GM12872 (cell line): ENCODE data around the gene TIE1.

Experiments
- TF ChIP-seq, protein P1 (sequence below): IDR thresholded peaks from 3 replicates; pipeline ENCODE4 v1.5.1; 2011; ENCODE audit warnings: low read depth, mild to moderate bottlenecking, low read length, moderate library complexity; ENCODE audit not compliant: insufficient read depth

TIE1 gene

DNA sequence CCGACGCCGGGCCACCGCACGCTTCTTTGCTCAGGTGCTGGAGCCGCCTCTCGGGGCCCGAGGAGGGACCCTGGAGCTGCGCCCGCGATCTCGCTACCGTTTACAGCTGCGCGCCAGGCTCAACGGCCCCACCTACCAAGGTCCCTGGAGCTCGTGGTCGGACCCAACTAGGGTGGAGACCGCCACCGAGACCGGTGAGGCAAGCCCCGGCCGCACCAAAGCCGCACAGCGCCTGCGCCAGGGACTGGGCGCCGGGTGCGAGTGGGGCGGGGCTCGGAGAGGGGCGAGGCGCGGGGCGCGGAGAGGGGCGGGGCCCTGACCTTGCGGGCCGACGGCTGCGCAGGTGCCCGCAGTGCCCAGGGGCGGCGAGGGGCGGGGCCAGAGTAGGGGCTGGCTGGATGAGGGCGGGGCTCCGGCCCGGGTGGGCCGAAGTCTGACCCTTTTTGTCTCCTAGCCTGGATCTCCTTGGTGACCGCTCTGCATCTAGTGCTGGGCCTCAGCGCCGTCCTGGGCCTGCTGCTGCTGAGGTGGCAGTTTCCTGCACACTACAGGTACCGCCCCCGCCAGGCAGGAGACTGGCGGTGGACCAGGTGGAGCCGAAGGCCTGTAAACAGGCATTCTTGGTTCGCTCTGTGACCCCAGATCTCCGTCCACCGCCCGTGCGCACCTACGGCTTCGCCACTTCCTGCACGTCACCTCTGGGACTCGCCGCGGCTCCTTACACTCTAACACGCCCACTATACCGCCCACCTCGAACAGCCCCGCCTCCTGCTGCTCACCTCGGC lies 48.2 kb downstream of the TIE1 start:
- TF ChIP-seq, protein P1, sequence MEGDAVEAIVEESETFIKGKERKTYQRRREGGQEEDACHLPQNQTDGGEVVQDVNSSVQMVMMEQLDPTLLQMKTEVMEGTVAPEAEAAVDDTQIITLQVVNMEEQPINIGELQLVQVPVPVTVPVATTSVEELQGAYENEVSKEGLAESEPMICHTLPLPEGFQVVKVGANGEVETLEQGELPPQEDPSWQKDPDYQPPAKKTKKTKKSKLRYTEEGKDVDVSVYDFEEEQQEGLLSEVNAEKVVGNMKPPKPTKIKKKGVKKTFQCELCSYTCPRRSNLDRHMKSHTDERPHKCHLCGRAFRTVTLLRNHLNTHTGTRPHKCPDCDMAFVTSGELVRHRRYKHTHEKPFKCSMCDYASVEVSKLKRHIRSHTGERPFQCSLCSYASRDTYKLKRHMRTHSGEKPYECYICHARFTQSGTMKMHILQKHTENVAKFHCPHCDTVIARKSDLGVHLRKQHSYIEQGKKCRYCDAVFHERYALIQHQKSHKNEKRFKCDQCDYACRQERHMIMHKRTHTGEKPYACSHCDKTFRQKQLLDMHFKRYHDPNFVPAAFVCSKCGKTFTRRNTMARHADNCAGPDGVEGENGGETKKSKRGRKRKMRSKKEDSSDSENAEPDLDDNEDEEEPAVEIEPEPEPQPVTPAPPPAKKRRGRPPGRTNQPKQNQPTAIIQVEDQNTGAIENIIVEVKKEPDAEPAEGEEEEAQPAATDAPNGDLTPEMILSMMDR, result no peak

DNA sequence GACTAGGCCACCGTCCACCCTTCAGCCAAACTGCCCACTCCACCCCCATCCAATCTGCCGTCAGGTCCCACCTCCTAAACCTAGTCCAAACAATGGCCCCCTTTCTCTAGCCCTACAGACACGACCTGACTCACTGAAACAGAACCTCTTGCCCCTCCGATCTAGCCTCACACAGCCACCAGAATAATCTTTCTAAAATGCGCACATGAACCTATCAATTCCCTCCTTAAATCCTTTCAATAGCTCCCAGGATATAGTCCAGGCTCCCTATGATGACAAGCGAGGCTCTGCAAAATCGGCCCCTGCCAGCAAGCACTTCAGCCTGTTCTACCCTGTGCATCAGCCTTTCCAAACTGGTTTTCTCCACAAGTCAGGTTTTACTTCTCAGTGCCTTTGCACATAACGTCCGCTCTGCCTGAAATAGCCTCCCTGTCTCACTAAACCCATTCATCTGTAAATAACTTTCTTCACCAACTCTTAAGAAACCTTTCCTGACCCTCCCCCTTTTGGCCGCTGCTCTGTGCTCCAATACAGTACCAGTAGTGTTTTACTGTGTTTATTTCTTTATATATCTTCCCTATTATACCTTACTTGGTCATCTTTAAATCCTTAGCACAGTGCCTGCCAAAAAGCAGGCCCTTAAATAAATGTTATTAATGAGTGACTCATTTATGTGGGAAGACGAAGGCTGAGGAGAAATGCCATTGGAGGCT lies 49.0 kb downstream of the TIE1 start:
- TF ChIP-seq, protein P1, result no peak

DNA sequence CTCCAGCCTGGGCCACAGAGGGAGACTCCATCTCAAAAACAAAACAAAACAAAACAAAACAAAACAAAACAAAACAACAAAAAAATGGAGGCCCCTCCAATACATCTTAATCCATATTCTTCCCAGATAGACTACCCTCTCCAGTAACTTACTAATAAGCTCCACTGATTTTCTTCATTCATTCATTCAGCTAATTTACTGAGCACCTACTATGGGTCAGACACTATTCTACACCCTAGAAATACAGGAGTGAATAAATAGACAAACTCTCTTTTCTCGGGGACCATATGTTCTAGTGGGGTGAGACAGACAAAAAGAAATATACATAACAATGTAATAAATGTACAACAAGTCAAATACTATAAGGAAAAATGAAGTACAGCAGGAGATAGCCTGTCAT lies 50.2 kb downstream of the TIE1 start:
- TF ChIP-seq, protein P1, result no peak

DNA sequence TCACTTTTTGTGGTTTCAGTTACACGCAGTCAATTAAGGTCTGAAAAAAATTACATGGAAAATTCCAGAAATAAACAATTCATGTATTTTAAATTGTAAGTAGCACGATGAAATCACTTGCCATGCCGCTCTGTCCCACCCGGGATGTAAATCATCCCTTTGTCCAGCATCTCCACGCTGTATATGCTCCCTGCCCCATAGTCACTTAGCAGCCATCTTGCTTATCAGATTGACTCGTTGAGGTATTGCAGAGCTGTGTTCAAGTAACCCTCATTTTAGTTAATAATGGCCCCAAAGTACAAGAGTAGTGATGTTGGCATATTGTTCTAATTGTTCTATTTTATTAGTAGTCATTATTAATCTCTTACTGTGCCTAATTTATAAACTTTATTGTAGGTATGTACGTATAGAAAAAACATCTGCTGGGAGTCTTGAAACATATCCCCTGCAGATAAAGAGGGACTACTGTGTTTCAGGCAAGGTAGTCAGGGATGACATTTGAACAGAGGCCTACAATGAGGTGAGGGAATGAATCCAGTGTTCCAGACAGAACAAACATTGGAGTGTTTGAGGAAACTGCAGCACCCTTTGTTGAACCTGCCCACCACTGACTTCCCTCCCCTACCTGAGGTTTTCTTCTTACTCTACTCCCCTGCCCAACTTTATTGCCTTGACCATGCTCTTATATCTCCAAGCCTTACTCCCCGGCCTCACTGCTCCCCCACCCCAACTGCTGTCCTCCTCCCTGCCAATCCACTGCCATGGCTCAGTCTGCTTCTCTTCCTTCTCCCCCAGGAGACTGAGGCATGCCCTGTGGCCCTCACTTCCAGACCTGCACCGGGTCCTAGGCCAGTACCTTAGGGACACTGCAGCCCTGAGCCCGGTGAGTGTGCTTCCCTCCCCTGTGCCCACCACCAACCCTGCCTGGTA lies 50.9 kb downstream of the TIE1 start:
- TF ChIP-seq, protein P1, result no peak

DNA sequence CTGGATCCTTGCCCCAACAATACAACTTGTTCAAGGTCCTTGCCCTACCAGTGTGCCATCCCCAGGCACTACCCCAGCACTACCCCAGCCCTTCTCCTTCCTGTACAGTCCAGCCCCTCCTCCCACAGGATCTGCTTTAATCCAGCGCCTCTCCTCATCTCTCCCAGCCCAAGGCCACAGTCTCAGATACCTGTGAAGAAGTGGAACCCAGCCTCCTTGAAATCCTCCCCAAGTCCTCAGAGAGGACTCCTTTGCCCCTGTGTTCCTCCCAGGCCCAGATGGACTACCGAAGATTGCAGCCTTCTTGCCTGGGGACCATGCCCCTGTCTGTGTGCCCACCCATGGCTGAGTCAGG lies 51.5 kb downstream of the TIE1 start:
- TF ChIP-seq, protein P1, result no peak

DNA sequence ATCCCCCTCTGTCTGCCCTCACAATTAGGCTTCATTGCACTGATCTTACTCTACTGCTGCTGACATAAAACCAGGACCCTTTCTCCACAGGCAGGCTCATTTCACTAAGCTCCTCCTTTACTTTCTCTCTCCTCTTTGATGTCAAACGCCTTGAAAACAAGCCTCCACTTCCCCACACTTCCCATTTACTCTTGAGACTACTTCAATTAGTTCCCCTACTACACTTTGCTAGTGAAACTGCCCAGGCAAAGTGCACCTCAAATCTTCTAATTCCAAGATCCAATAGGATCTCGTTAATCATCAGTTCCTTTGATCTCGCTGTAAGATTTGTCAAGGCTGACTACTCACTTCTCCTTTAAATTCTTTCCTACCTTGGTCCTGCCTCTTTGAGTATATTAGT lies 52.1 kb downstream of the TIE1 start:
- TF ChIP-seq, protein P1, result no peak

DNA sequence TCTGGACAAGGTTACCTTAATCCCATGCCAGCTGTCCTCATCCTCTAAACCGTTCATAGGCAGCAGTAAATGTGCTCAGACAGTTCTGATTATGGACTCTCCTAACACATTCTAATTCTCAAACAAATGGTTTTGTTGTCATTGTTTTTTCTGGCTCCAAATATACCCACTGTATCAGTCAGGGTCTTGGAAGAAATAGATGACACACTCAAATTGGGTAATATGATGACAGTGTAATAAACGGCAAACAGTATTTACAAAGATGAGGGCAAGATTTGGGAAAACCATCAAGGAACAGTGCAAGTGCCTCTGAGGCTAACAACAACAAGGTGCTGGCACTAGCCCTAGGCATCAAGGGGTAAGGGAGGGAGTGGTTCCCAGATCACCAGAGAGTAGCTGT lies 53.7 kb downstream of the TIE1 start:
- TF ChIP-seq, protein P1, result no peak
